Loucy (cell line): ENCODE data around the gene PAPSS2.

ENCODE experiments used
- CTCF ChIP-seq: fragments of 200-600 bp; sonication (generic); conservative IDR thresholded peaks from 2 replicates; pipeline ENCODE4 v1.5.1; 2014; ENCODE audit warnings: mild to moderate bottlenecking, antibody characterized with exemption, low read length
- EZH2phosphoT487 ChIP-seq: fragments of 200-600 bp; IDR thresholded peaks from 2 replicates; pipeline ENCODE4 v1.6.1; 2018; ENCODE audit warnings: antibody characterized with exemption, mild to moderate bottlenecking, moderate library complexity, borderline replicate concordance

GRCh38 chr10:87775766-87776165 lies 116.1 kb downstream of the PAPSS2 start:
- TF ChIP-seq CTCF = no peak
- no peak for TF ChIP-seq EZH2phosphoT487
